SK-N-SH (cell line): Measurements from ENCODE around the gene EIF3B. TPM values are rescaled to one million over a fixed set of nuclear protein-coding genes. Genes with fewer than 3 reads are reported as not detected.

ENCODE experiments used
- CTCF ChIA-PET: fragments of 300-600, 350-600 bp; formaldehyde crosslinking; extraction: SDS; loops from one replicate; lab custom pipeline; 2021; lab: Yijun Ruan, JAX
- POLR2A ChIA-PET: fragments of 350-600 bp; sonication (Branson Sonifier 250); formaldehyde crosslinking; extraction: SDS; loops from one replicate; lab custom pipeline; 2020; ENCODE audit warnings: antibody characterized with exemption, inconsistent platforms; lab: Yijun Ruan, JAX
- DNase-seq: peaks from one replicate; pipeline ENCODE4 v3.0.0; 2012
- H2AFZ ChIP-seq: fragments of 200-600 bp; sonication (generic); 2 replicates; pipeline ENCODE4 v1.8.1; 2016; ENCODE audit warnings: antibody characterized with exemption, mild to moderate bottlenecking, low read depth
- H3F3A ChIP-seq: fragments of 200-600 bp; sonication (generic); replicated peaks from 2 replicates; pipeline ENCODE3; 2016; ENCODE audit warnings: antibody characterized with exemption, mild to moderate bottlenecking; ENCODE audit not compliant: insufficient read depth
- H3K27ac ChIP-seq, 2 experiments: fragments of 200-500 bp in 1 of 2; fragments of 200-600 bp in 1 of 2; sonication (Bioruptor generic) in 1 of 2; sonication (generic), shearing (Covaris generic) in 1 of 2; 2 replicates each; pipeline versions ENCODE4 v1.5.1 to v1.6.1; 2014 to 2016; ENCODE audit warnings: low read depth in 2 of 2, inconsistent platforms in 1 of 2, low read length in 1 of 2, mild to moderate bottlenecking in 1 of 2, mixed read lengths in 1 of 2
- H3K27me3 ChIP-seq: fragments of 200-600 bp; sonication (generic), shearing (Covaris generic); 2 replicates; pipeline ENCODE4 v1.6.1; 2016; ENCODE audit warnings: mixed run types; ENCODE audit not compliant: insufficient read depth
- H3K36me3 ChIP-seq, 2 experiments: fragments of 200-500 bp in 1 of 2; fragments of 200-600 bp in 1 of 2; sonication (Bioruptor generic) in 1 of 2; sonication (generic) in 1 of 2; replicated peaks in 1 of 2; 2 replicates each; pipeline versions ENCODE3 to v1.5.1; 2014 to 2016; ENCODE audit warnings: low read length in 1 of 2, mild to moderate bottlenecking in 1 of 2; ENCODE audit not compliant: insufficient read depth in 2 of 2, control insufficient read depth in 1 of 2
- H3K4me1 ChIP-seq, 2 experiments: fragments of 200-500 bp in 1 of 2; fragments of 200-600 bp in 1 of 2; sonication (Bioruptor generic) in 1 of 2; sonication (generic), shearing (Covaris generic) in 1 of 2; 2 replicates each; pipeline versions ENCODE4 v1.5.1 to v1.6.1; 2014 to 2016; ENCODE audit warnings: low read depth in 1 of 2, low read length in 1 of 2, mixed run types in 1 of 2; ENCODE audit not compliant: insufficient read depth in 2 of 2, control insufficient read depth in 1 of 2
- H3K4me2 ChIP-seq: fragments of 200-600 bp; sonication (generic), shearing (Covaris generic); 2 replicates; pipeline ENCODE4 v1.6.1; 2017; ENCODE audit warnings: mixed run types
- H3K4me3 ChIP-seq, 2 experiments: fragments of 200-500 bp in 1 of 2; fragments of 200-600 bp in 1 of 2; sonication (Bioruptor generic) in 1 of 2; sonication (generic), shearing (Covaris generic) in 1 of 2; 2 replicates each; pipeline versions ENCODE4 v1.5.1 to v1.8.1; 2014 to 2016; ENCODE audit warnings: low read depth in 2 of 2, inconsistent platforms in 1 of 2, low read length in 1 of 2, mild to moderate bottlenecking in 1 of 2, mixed read lengths in 1 of 2, moderate library complexity in 1 of 2
- H3K79me2 ChIP-seq: fragments of 200-600 bp; sonication (generic); 2 replicates; pipeline ENCODE4 v1.8.1; 2017; ENCODE audit warnings: mild to moderate bottlenecking; ENCODE audit not compliant: insufficient read depth
- H3K9ac ChIP-seq: fragments of 200-600 bp; sonication (generic); 2 replicates; pipeline ENCODE4 v1.6.1; 2017; ENCODE audit warnings: mixed run types
- H3K9me2 ChIP-seq: fragments of 200-600 bp; sonication (generic); 2 replicates; pipeline ENCODE4 v1.6.1; 2017; ENCODE audit warnings: mixed run types
- H3K9me3 ChIP-seq: fragments of 200-600 bp; sonication (generic); 2 replicates; pipeline ENCODE4 v1.6.1; 2017; ENCODE audit warnings: mixed run types, mild to moderate bottlenecking, moderate library complexity
- H4K20me1 ChIP-seq: fragments of 200-600 bp; sonication (generic); 2 replicates; pipeline ENCODE4 v1.6.1; 2017; ENCODE audit warnings: mild to moderate bottlenecking, mixed run types; ENCODE audit not compliant: insufficient read depth
- CHD2 ChIP-seq: fragments of 150-350 bp; IDR thresholded peaks from 2 replicates; pipeline ENCODE4 v1.6.1; 2018; ENCODE audit warnings: low read length; ENCODE audit not compliant: partially characterized antibody
- ELF1 ChIP-seq: IDR thresholded peaks from 2 replicates; pipeline ENCODE4 v1.4.0; 2012
- EZH2phosphoT487 ChIP-seq: fragments of 200-600 bp; sonication (generic); IDR thresholded peaks from 2 replicates; pipeline ENCODE4 v1.6.1; 2017; ENCODE audit warnings: low read depth, mixed run types, mild to moderate bottlenecking, antibody characterized with exemption, moderate library complexity, borderline replicate concordance
- FOXM1 ChIP-seq: IDR thresholded peaks from 2 replicates; pipeline ENCODE4 v1.4.0; 2012; ENCODE audit warnings: low read depth, mild to moderate bottlenecking
- GABPA ChIP-seq: IDR thresholded peaks from 2 replicates; pipeline ENCODE4 v1.4.0; 2012; ENCODE audit warnings: low read depth, mild to moderate bottlenecking
- MEF2A ChIP-seq: IDR thresholded peaks from 2 replicates; pipeline ENCODE4 v1.4.0; 2012; ENCODE audit warnings: low read depth, borderline replicate concordance
- MXI1 ChIP-seq: IDR thresholded peaks from 2 replicates; pipeline ENCODE4 v1.6.1; 2012; ENCODE audit warnings: mild to moderate bottlenecking, low read depth, low read length, improper control_type of control experiment
- NFIC ChIP-seq: IDR thresholded peaks from 2 replicates; pipeline ENCODE4 v1.4.0; 2012; ENCODE audit warnings: borderline replicate concordance
- NRF1 ChIP-seq: IDR thresholded peaks from 2 replicates; pipeline ENCODE4 v1.6.1; 2012; ENCODE audit warnings: low read depth, mild to moderate bottlenecking, low read length
- PBX3 ChIP-seq: IDR thresholded peaks from 2 replicates; pipeline ENCODE4; 2012
- POLR2AphosphoS5 ChIP-seq: IDR thresholded peaks from 2 replicates; pipeline ENCODE4 v1.6.1; 2012; ENCODE audit warnings: low read depth, low read length
- RAD21 ChIP-seq: IDR thresholded peaks from 2 replicates; pipeline ENCODE4 v1.6.1; 2012; ENCODE audit warnings: mild to moderate bottlenecking, low read length
- RFX5 ChIP-seq: IDR thresholded peaks from 2 replicates; pipeline ENCODE4 v1.6.1; 2012; ENCODE audit warnings: mild to moderate bottlenecking, improper control_type of control experiment, low read length
- RXRA ChIP-seq: IDR thresholded peaks from 2 replicates; pipeline ENCODE4 v1.4.0; 2012; ENCODE audit warnings: low read depth, mild to moderate bottlenecking, borderline replicate concordance
- SIN3A ChIP-seq: IDR thresholded peaks from 2 replicates; pipeline ENCODE4 v1.6.1; 2012; ENCODE audit warnings: low read depth, mild to moderate bottlenecking, low read length, moderate library complexity, borderline replicate concordance
- TAF1 ChIP-seq: IDR thresholded peaks from 2 replicates; pipeline ENCODE4 v1.6.1; 2012; ENCODE audit warnings: low read depth, mild to moderate bottlenecking, low read length, moderate library complexity, borderline replicate concordance
- USF2 ChIP-seq: fragments of 150-350 bp; IDR thresholded peaks from 2 replicates; pipeline ENCODE4 v1.6.1; 2017; ENCODE audit warnings: antibody characterized with exemption, low read length, low read depth, borderline replicate concordance
- YY1 ChIP-seq: IDR thresholded peaks from 2 replicates; pipeline ENCODE4 v1.4.0; 2012; ENCODE audit warnings: low read depth, mild to moderate bottlenecking
- WGBS: methylation state at CpG from one replicate; pipeline ENCODE4 v1.1.6; 2017; ENCODE audit warnings: low lambda C conversion rate; 5-methylcytosine and 5-hydroxymethylcytosine counted together
- polyA plus RNA-seq, 3 experiments: library from polyadenylated mRNA; depleted of rRNA; stranded (reverse); fragments of >200 nt; gene quantifications; 2 replicates each; pipeline ENCODE4 v1.2.3, GENCODE V29; 2012
- TF ChIP-seq, protein P1 (sequence below): IDR thresholded peaks from 2 replicates; pipeline ENCODE4 v1.6.1; 2012; ENCODE audit warnings: mild to moderate bottlenecking, low read depth, low read length, moderate library complexity
- TF ChIP-seq, protein P2 (sequence below): fragments of 150-350 bp; IDR thresholded peaks from 2 replicates; pipeline ENCODE4 v1.6.1; 2016; ENCODE audit warnings: mild to moderate bottlenecking, low read depth, low read length

The EIF3B gene
- polyA plus RNA-seq, 1 of the 3 experiments (the other 2 are of a cell fraction) = 151 TPM

DNA sequence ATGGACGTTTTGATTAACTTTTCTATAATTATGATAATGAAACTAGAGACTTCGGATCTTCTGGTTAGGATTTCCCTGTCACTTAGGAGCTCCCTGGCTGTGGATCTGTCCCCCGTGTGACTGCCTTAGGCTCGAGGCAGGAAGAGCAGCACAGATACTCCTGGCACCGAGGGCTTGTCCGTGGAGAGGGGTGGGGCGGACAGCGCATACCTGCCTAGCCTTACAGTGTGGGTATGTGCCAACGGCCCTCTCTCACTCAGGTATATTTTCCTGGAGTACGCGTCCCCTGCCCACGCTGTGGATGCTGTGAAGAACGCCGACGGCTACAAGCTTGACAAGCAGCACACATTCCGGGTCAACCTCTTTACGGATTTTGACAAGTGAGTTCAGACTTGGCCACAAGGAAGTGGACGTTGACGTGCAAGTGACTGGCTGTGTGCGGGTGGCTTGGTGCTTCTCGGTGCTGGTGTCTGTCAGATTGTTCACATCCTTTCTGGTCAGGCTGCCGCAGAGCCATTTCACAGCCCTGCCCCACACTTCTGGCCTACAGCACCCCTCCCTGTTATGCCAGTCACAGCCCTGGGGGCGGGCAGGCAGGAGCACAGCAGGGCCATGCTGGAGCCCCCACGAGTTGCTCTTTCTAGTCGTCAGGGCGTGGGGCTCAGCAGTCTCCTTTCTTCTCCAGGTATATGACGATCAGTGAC, 7.9 kb downstream of the EIF3B start:
- Histone ChIP-seq H4K20me1 (peaks cover 66% of the 10 kb centered on the region), H3K9me2 (no peaks in the 10 kb centered on the region), H3K9ac (no peak overlapping the region)
- TF ChIP-seq NRF1 (no peak), USF2 (no peak), POLR2AphosphoS5 (no peak), RXRA (no peak), RFX5 (no peak), TAF1 (no peak), SIN3A (no peak), EZH2phosphoT487 (no peak), FOXM1 (no peak), MXI1 (no peak), PBX3 (no peak), MEF2A (no peak), RAD21 (no peak), YY1 (no peak), GABPA (no peak), CHD2 (no peak), ELF1 (no peak), NFIC (no peak)
- TF ChIP-seq, protein P1, sequence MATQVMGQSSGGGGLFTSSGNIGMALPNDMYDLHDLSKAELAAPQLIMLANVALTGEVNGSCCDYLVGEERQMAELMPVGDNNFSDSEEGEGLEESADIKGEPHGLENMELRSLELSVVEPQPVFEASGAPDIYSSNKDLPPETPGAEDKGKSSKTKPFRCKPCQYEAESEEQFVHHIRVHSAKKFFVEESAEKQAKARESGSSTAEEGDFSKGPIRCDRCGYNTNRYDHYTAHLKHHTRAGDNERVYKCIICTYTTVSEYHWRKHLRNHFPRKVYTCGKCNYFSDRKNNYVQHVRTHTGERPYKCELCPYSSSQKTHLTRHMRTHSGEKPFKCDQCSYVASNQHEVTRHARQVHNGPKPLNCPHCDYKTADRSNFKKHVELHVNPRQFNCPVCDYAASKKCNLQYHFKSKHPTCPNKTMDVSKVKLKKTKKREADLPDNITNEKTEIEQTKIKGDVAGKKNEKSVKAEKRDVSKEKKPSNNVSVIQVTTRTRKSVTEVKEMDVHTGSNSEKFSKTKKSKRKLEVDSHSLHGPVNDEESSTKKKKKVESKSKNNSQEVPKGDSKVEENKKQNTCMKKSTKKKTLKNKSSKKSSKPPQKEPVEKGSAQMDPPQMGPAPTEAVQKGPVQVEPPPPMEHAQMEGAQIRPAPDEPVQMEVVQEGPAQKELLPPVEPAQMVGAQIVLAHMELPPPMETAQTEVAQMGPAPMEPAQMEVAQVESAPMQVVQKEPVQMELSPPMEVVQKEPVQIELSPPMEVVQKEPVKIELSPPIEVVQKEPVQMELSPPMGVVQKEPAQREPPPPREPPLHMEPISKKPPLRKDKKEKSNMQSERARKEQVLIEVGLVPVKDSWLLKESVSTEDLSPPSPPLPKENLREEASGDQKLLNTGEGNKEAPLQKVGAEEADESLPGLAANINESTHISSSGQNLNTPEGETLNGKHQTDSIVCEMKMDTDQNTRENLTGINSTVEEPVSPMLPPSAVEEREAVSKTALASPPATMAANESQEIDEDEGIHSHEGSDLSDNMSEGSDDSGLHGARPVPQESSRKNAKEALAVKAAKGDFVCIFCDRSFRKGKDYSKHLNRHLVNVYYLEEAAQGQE = no peak
- TF ChIP-seq, protein P2, sequence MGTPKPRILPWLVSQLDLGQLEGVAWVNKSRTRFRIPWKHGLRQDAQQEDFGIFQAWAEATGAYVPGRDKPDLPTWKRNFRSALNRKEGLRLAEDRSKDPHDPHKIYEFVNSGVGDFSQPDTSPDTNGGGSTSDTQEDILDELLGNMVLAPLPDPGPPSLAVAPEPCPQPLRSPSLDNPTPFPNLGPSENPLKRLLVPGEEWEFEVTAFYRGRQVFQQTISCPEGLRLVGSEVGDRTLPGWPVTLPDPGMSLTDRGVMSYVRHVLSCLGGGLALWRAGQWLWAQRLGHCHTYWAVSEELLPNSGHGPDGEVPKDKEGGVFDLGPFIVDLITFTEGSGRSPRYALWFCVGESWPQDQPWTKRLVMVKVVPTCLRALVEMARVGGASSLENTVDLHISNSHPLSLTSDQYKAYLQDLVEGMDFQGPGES = no peak
- TF ChIP-seq, all 33 proteins: peak for 0
- POLR2A ChIA-PET = interaction anchor here (0.6 kb wide), 1 partner anchor 259 kb away, joined by 4 read pairs; no protein-coding TSS in a partner anchor
- Histone ChIP-seq H3K27ac (no peak overlapping the region), H3K4me2 (no peak overlapping the region), H3K4me3 (no peak overlapping the region), H3F3A (peaks cover 15% of the 10 kb centered on the region), H3K9me3 (no peaks in the 10 kb centered on the region), H3K4me1 (no peaks in the 10 kb centered on the region; a peak in 1 of 4 replicates), H3K27me3 (no peaks in the 10 kb centered on the region), H3K36me3 (peaks cover 74 to 76% of the 10 kb centered on the region in 2 experiments), H2AFZ (no peak overlapping the region), H3K79me2 (peaks cover 74% of the 10 kb centered on the region)
- 96% methylated on average over 27 of the region's 27 CpGs for WGBS
- no peak for DNase-seq
- CTCF ChIA-PET = no interaction called here
